Skeletal muscle satellite cell (primary cell): ENCODE data around the gene MAPK8.
A peak's percentile ranks its signal among the peaks of the same experiment; 100 is the strongest.

Experiments
- H3K27me3 ChIP-seq: 2 replicates; pipeline ENCODE4 v1.7.0; 2013; ENCODE audit warnings: low read length; ENCODE audit not compliant: control insufficient read depth, insufficient read depth
- H3K36me3 ChIP-seq: 2 replicates; pipeline ENCODE4 v1.7.0; 2013; ENCODE audit warnings: mild to moderate bottlenecking, control low read depth, low read length; ENCODE audit not compliant: insufficient read depth
- H3K4me1 ChIP-seq: 2 replicates; pipeline ENCODE4 v1.7.0; 2013; ENCODE audit warnings: low read length; ENCODE audit not compliant: control insufficient read depth, insufficient read depth
- H3K4me2 ChIP-seq: 2 replicates; pipeline ENCODE4 v1.7.0; 2013; ENCODE audit warnings: mild to moderate bottlenecking, low read length
- H3K4me3 ChIP-seq: 2 replicates; pipeline ENCODE4 v1.7.0; 2013; ENCODE audit warnings: low read length
- H3K9ac ChIP-seq: 2 replicates; pipeline ENCODE4 v1.7.0; 2013; ENCODE audit warnings: mild to moderate bottlenecking, low read depth, low read length, moderate library complexity
- H3K9me3 ChIP-seq: replicated peaks from 2 replicates; pipeline ENCODE4 v1.7.0; 2013; ENCODE audit warnings: mild to moderate bottlenecking, control low read depth, low read length

The MAPK8 gene

DNA sequence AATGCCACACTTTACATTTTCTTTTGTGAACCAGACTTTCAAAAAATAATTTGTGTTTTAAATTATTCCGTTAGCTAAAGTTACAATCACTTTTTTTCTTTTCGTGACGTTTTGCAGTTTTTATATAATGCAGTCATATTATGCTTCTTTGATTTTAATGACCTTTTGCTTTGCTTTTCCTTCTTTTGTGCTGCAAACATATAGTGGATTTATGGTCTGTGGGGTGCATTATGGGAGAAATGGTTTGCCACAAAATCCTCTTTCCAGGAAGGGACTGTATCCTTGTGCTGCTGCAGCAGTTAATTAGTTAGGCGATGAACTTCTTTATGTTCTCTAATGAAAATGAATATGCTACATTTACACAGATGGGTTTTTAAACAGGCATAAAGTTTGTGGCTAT is 117.4 kb downstream of the MAPK8 start:
- Histone ChIP-seq H3K4me2 (no peak overlapping the region), H3K36me3 (peaks cover 10% of the 10 kb centered on the region), H3K9ac (no peak overlapping the region), H3K9me3 (no peaks in the 10 kb centered on the region), H3K27me3 (no peaks in the 10 kb centered on the region), H3K4me1 (no peaks in the 10 kb centered on the region), H3K4me3 (no peak overlapping the region)

DNA sequence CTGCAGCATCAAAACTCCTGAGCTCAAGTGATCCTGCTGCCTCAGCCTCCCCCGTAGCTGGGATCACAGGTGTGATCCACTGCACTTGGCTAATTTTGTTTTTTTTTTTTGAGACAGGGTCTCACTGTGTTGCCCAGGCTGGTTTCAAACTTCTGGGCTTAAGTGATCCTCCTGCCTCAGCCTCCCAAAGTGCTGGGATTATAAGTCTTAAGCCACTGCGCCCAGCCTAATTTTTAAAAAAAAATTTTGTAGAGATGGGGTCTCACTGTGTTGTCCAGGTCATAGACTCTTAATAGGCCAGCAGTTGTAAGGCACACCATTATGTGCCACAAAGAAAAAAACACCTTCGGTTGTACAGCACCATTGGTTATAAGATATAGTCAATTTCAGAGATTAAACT is 122.4 kb downstream of the MAPK8 start:
- no peaks in the 10 kb centered on the region for H3K4me1 ChIP-seq
- no peaks in the 10 kb centered on the region for H3K9me3 ChIP-seq
- H3K27me3 ChIP-seq, result no peaks in the 10 kb centered on the region
- no peak overlapping the region for H3K9ac ChIP-seq
- H3K36me3 ChIP-seq, result peaks cover 10% of the 10 kb centered on the region
- no peak overlapping the region for H3K4me3 ChIP-seq
- no peak overlapping the region for H3K4me2 ChIP-seq

DNA sequence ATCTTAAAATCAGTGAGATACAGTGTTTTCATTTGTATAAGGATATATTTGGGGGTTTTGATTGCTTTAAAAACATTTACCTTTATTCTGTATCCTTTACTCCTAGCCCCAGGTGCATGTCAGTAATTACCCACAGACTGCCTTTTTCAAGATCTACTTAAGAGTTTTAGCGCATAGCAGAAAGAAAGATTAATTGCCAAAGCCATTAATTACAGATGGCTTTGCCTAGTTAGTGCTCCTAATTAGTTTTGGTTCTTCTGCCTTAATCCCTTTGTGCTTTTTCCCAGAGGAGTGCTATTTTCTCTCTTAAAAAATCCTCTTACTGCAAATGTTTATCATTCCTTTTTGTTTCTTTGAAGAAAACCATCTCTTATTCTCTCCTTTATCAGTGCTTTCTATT is 122.8 kb downstream of the MAPK8 start:
- H3K27me3 ChIP-seq, result no peaks in the 10 kb centered on the region
- no peak overlapping the region for H3K4me3 ChIP-seq
- no peak overlapping the region for H3K4me2 ChIP-seq
- H3K36me3 ChIP-seq, result peaks cover 10% of the 10 kb centered on the region
- H3K4me1 ChIP-seq, result no peaks in the 10 kb centered on the region
- no peaks in the 10 kb centered on the region for H3K9me3 ChIP-seq
- no peak overlapping the region for H3K9ac ChIP-seq

DNA sequence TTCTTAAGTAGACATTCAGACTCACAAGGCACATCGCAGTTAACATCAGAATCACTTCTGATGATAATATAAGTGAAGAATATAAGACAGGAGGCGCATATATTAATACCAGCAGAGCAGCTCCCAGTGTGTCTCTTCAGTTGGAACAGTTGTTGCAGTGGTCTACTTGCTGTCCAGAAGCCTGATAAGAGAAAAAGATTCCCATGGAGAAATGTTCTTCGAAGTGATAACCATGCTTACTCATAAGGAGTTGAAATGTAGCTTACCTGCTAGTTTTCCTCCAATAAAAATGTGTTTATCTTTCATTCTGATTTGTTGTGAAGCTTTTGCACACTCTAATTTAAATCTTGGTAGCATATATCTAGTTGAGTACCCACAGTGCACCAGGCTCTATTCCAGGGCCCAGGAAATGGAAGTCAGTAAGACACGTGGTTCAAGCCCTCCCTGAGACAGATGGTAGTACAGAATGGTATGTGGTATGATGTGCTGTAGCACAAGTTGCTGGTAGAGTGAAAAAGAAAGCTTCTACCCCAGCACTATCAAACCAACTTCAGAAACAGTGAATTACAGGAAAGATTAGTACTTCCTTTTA is 124.0 kb downstream of the MAPK8 start:
- Histone ChIP-seq H3K4me3 (no peak overlapping the region), H3K9ac (no peak overlapping the region), H3K4me1 (no peaks in the 10 kb centered on the region), H3K4me2 (no peak overlapping the region), H3K36me3 (peaks cover 10% of the 10 kb centered on the region), H3K9me3 (no peaks in the 10 kb centered on the region), H3K27me3 (no peaks in the 10 kb centered on the region)

DNA sequence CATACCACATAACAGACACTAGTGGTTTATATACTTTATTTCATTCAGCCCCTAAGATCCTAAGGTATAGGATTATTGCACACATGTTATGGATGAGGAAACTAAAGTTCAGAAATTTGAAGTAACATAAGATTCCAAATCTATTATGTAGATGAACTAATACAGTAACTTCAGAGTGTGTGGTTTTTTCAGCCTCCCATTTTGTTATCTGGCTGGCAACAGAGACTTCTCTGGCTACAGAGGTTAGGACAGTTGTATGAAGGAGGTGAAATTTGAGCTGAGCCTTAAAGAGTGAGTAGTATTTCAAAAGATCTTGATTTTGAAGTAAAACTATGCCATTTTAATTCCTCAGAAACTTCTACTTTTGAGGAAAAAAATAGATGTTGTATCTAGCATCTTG is 125.4 kb downstream of the MAPK8 start:
- Histone ChIP-seq H3K9me3 (no peaks in the 10 kb centered on the region), H3K4me3 (no peak overlapping the region), H3K9ac (no peak overlapping the region), H3K4me2 (no peak overlapping the region), H3K36me3 (peaks cover 3% of the 10 kb centered on the region), H3K4me1 (no peaks in the 10 kb centered on the region), H3K27me3 (no peaks in the 10 kb centered on the region)

DNA sequence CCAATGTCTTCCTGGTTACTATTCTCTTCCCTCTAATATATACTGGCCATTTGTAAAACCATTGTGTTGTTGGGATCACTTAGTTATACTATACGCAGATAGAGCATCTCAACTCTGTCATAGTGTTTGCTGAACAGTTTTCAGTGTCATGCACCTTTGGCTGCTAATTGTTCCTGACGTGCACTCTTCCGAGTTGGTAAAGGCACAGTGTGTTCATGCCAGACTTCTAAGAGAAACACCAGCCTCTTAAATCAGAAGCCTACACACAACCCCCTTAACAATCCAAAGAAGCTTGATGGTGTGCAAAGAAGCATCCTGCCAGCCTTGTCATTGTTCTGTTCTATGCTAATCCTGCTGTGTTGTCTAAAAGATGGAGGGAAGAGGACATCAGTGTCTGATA is 131.1 kb downstream of the MAPK8 start:
- Histone ChIP-seq H3K27me3 (no peaks in the 10 kb centered on the region), H3K4me3 (no peak overlapping the region), H3K4me2 (no peak overlapping the region), H3K4me1 (peaks cover 27% of the 10 kb centered on the region), H3K9ac (no peak overlapping the region), H3K36me3 (peaks cover 15% of the 10 kb centered on the region), H3K9me3 (no peaks in the 10 kb centered on the region)

DNA sequence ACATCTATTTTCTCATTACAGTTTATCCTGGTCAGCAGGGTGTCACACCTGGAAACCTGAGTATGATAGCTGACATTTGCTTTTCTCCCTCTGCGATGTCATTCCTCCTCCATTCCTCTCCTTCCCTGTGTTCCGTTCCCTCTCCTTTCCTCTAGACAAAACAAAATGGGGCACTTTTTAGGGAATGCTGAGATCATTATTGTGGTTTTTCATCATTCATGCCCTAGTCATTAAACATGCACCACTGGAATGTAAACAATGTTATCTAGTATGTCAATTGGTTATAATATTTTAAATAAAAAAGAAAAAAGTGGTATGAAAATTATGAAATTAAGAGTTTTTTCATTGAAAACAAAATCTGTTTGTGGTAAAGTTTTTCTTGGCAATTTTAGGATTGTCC is 132.6 kb downstream of the MAPK8 start:
- Histone ChIP-seq H3K4me3 (no peak overlapping the region), H3K9ac (peak overlapping the region; percentile 47), H3K9me3 (no peaks in the 10 kb centered on the region)

DNA sequence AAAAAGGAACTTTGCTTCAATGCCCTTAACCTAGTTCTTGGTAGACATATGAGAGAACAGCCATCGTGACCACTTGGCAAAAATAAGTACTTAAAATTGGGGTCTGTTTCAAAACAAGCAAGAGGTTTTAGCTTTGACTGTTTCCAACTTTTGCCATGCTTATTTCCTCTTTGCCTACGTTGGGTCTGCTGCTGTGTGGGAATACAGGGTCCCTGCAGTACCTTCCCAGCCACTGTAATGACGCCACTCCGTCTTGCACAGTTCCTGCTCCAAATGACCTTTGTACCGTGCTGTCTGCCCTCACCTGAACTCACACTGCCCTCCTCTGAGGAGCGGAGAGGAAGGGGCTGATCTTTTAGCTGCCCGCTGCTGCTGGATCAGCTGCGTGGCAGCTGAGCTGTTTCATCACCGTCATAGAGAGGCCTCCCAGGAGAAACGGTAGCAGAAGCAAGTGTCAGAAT is 133.1 kb downstream of the MAPK8 start:
- Histone ChIP-seq H3K36me3 (peaks cover 35% of the 10 kb centered on the region), H3K27me3 (no peaks in the 10 kb centered on the region), H3K4me1 (peaks cover 38% of the 10 kb centered on the region), H3K4me3 (peak overlapping the region; percentile 56), H3K9me3 (no peaks in the 10 kb centered on the region), H3K4me2 (peak overlapping the region; percentile 78), H3K9ac (peak overlapping the region; percentile 47)

More for the DNA sequence above, 132.6 kb downstream of the MAPK8 start:
- H3K4me2 ChIP-seq, result peak overlapping the region; percentile 78
- no peaks in the 10 kb centered on the region for H3K27me3 ChIP-seq
- H3K36me3 ChIP-seq, result peaks cover 29% of the 10 kb centered on the region
- H3K4me1 ChIP-seq, result peaks cover 32% of the 10 kb centered on the region

DNA sequence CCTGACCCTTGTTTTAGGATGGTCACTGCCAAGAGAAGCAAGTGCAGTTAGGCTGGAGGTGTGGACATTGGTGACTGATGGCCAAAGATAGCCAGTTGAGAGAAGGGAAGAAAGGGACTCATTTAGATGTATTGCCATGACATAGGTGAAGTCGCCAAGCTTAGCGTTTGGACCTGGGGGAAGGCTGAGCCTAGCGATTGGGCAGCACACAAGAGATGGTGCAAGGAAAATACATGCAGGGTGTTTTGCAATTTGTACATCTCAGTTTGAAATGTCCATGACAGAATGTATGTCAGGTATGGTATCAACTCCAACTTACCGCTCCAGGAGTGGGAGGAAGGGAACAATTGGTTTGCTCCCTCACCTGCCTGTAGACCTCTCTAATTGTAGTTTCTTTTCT is 134.3 kb downstream of the MAPK8 start:
- H3K9me3 ChIP-seq, result no peaks in the 10 kb centered on the region
- no peak overlapping the region for H3K4me3 ChIP-seq
- H3K9ac ChIP-seq, result no peak overlapping the region
- H3K36me3 ChIP-seq, result peaks cover 46% of the 10 kb centered on the region
- H3K4me1 ChIP-seq, result peaks cover 40% of the 10 kb centered on the region
- H3K27me3 ChIP-seq, result no peaks in the 10 kb centered on the region
- H3K4me2 ChIP-seq, result no peak overlapping the region

DNA sequence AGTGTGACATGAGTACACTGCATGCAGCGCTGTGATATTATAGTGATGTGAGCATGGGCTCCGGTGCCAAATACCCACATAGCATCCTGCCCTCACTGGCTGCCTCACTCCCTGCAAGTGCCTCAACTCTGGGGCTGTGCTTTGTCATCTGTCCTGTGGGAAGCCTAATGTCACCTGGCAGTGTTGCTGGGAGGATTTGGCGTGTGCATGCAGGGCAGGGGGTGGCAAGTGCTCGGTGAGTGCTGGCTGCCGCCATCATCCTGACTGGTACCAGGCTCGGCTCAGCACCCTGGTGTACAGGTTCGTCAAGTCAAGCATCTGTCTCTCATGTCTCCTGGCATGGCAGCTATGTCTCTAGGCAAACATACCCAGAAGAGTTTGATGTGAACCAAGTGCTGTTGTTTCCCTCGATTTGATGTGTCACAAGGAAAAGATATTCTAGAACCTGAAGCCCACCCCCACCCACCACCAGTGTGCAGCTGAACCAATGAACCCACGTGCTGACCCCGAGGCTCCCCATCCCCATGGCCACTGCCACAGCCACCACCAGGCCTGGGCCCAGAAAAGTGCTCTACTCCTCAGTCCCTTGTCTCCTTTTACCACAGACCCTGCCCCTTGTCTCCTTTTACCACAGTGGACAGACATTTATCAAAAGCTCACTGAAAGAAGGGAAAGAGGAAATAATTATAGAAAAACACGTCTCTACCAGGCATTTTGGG is 135.8 kb downstream of the MAPK8 start:
- no peak overlapping the region for H3K4me2 ChIP-seq
- H3K27me3 ChIP-seq, result no peaks in the 10 kb centered on the region
- peaks cover 61% of the 10 kb centered on the region for H3K36me3 ChIP-seq
- peaks cover 40% of the 10 kb centered on the region for H3K4me1 ChIP-seq
- H3K4me3 ChIP-seq, result no peak overlapping the region
- no peaks in the 10 kb centered on the region for H3K9me3 ChIP-seq
- H3K9ac ChIP-seq, result no peak overlapping the region

DNA sequence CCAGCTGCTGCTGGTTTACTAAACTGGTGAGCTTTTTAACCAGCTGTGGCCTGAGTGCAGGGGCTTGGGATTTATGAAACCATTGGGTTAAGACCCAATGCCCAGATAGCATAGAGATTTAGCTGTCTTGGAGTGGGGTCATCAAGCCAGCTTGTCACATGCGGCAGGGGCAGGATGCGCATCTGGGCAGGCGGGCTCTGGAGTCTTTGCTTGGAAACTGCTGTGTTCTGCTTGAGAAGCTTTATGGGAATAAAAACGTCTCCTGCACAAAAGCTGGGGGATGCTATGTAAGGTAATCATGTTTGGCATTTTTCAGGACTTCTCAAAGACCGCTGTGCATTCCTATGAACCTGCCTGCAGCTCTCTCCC is 136.3 kb downstream of the MAPK8 start:
- H3K4me1 ChIP-seq, result peaks cover 40% of the 10 kb centered on the region
- H3K4me3 ChIP-seq, result no peak overlapping the region

DNA sequence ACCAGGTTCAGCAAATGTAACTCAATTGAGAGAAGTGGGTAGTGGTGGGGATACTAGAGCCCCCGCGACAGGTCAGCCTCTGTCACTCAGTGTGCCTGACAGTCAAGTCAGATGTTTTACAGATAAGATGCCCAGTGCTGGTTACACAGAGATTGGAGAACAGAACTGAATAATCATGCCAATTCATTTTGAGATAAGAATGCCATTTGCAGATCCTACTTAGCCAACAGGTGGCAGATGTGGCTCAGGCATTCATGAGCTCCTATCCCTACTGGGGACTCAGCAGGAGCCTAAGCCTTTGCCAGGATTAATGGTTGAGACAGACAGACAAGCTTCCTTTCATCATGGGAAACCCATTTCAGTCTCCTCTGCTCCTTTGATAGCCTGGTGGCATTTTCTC is 137.8 kb downstream of the MAPK8 start:
- Histone ChIP-seq H3K9ac (no peak overlapping the region), H3K4me1 (peaks cover 41% of the 10 kb centered on the region), H3K4me3 (no peak overlapping the region), H3K36me3 (peaks cover 73% of the 10 kb centered on the region), H3K4me2 (no peak overlapping the region), H3K9me3 (no peaks in the 10 kb centered on the region), H3K27me3 (no peaks in the 10 kb centered on the region)

More for the DNA sequence above, 136.3 kb downstream of the MAPK8 start:
- H3K36me3 ChIP-seq, result peaks cover 66% of the 10 kb centered on the region
- no peaks in the 10 kb centered on the region for H3K9me3 ChIP-seq
- H3K9ac ChIP-seq, result no peak overlapping the region
- H3K27me3 ChIP-seq, result no peaks in the 10 kb centered on the region
- no peak overlapping the region for H3K4me2 ChIP-seq
